Fibroblast of mammary gland (primary cell): ENCODE data around the gene AMDHD2.
A peak's percentile ranks its signal among the peaks of the same experiment; 100 is the strongest.

ENCODE experiments used
- DNase-seq: peaks from one replicate; pipeline ENCODE4 v3.0.0-alpha.2; 2010; ENCODE audit warnings: low read depth
- H3K4me3 ChIP-seq: 2 replicates; pipeline ENCODE4 v1.5.1; 2011; ENCODE audit warnings: low read depth, mild to moderate bottlenecking, low read length, moderate library complexity; ENCODE audit not compliant: control insufficient read depth
- CTCF ChIP-seq: conservative IDR thresholded peaks from 2 replicates; pipeline ENCODE4 v1.5.1; 2011; ENCODE audit warnings: low read depth, low read length, inconsistent platforms; ENCODE audit not compliant: control insufficient read depth, insufficient read depth

AMDHD2 gene

GRCh38 chr16:2520097-2520783 is at the start of gene AMDHD2:
Gene AMDHD2 (plus strand): TSS chr16:2520371. CDS start chr16:2520459, 88 bp downstream.
- peak; percentile 91 for DNase-seq
- peak within 1 kb of the TSS; percentile 69 for H3K4me3 ChIP-seq
- TF ChIP-seq CTCF: no peak

GRCh38 chr16:2470603-2471015 is 49.6 kb upstream of the AMDHD2 start:
- TF ChIP-seq CTCF: no peak
- no peak for DNase-seq
- no peak overlapping the region for H3K4me3 ChIP-seq

- no peak within 1 kb of the TSS for H3K4me3 ChIP-seq
- TF ChIP-seq CTCF: no peak
- no peak for DNase-seq
Observed at GRCh38 chr16:2471016-2471652, 49.0 kb upstream of the AMDHD2 start, which contains the start of gene NTN3. Gene NTN3 (plus strand): TSS chr16:2471297. CDS start chr16:2471702, 405 bp downstream.

- no peak overlapping the region for H3K4me3 ChIP-seq
- no peak for DNase-seq
- TF ChIP-seq CTCF: no peak
Observed at GRCh38 chr16:2471653-2472487, 48.3 kb upstream of the AMDHD2 start.

- TF ChIP-seq CTCF: no peak
- no peak overlapping the region for H3K4me3 ChIP-seq
- DNase-seq: no peak
Observed at GRCh38 chr16:2472488-2472864, 47.7 kb upstream of the AMDHD2 start.

- DNase-seq: no peak
- no peak overlapping the region for H3K4me3 ChIP-seq
- TF ChIP-seq CTCF: no peak
Observed at GRCh38 chr16:2472885-2473445, 47.2 kb upstream of the AMDHD2 start.
